Measurements from ENCODE around the gene FAM177A1. TPM values are rescaled to one million over a fixed set of nuclear protein-coding genes. Genes with fewer than 3 reads are reported as not detected.

Gene FAM177A1
- total and polyA plus RNA-seq, 2 of the 13 experiments (the other 11 are each of a cell fraction or from before 2014, with no cell fraction given), result 72.9 to 119 TPM

- TF ChIP-seq NR2F1 (CRISPR knock-in tag; IDR thresholded peaks at IDR 0.05), result no peak
- no peak for TF ChIP-seq MYC (CRISPR knock-in tag; IDR thresholded peaks at IDR 0.05; ENCODE audit: borderline replicate concordance)
- TF ChIP-seq ZNF7 (CRISPR knock-in tag; IDR thresholded peaks at IDR 0.05), result no peak
- no peak for TF ChIP-seq ZNF773 (CRISPR knock-in tag; IDR thresholded peaks at IDR 0.05; ENCODE audit: borderline replicate concordance)
- peak; percentile 26; the same call in 1 of the 2 replicates for TF ChIP-seq RBFOX2 (IDR thresholded peaks at IDR 0.05; ENCODE audit: low read depth, low read length)
- TF ChIP-seq ZNF747 (CRISPR knock-in tag; IDR thresholded peaks at IDR 0.05; ENCODE audit: borderline replicate concordance), result no peak
- no peak for TF ChIP-seq ZNF652 (CRISPR knock-in tag; IDR thresholded peaks at IDR 0.05; ENCODE audit: borderline replicate concordance, low read depth)
- no peak for TF ChIP-seq CSRNP2 (CRISPR knock-in tag; conservative IDR thresholded peaks at IDR 0.05; ENCODE audit: low read depth)
- no peak for TF ChIP-seq SOX13 (IDR thresholded peaks at IDR 0.05)
- TF ChIP-seq SOX13 (CRISPR knock-in tag; conservative IDR thresholded peaks at IDR 0.05 in 1 of 2, IDR thresholded peaks at IDR 0.05 in 1 of 2), result peak in 1 of 2 experiments; percentile 58; a peak in 2 of 4 replicates
- TF ChIP-seq THAP11 (CRISPR knock-in tag; IDR thresholded peaks at IDR 0.05), result peak; percentile 0; the same call in 1 of the 2 replicates
- TF ChIP-seq CEBPG (CRISPR knock-in tag; IDR thresholded peaks at IDR 0.05), result no peak
- 0 out of 2 replicates have a peak, but pooled peaks have one; percentile 15 for TF ChIP-seq FOXA3 (CRISPR knock-in tag; IDR thresholded peaks at IDR 0.05)
- no peak for TF ChIP-seq ZNF12 (CRISPR knock-in tag; IDR thresholded peaks at IDR 0.05)
- TF ChIP-seq TFAP4 (IDR thresholded peaks at IDR 0.05; ENCODE audit: borderline replicate concordance, low read depth), result no peak
- no peak for TF ChIP-seq XRCC5 (optimal IDR thresholded peaks at IDR 0.05; ENCODE audit: low read length)
- peak; percentile 14 for TF ChIP-seq HNRNPK (IDR thresholded peaks at IDR 0.05; ENCODE audit: low read depth, low read length, poor library complexity, severe bottlenecking)
- no peak for TF ChIP-seq ERF (CRISPR knock-in tag; IDR thresholded peaks at IDR 0.05)
- TF ChIP-seq ZBTB1 (CRISPR knock-in tag; IDR thresholded peaks at IDR 0.05; ENCODE audit: borderline replicate concordance), result no peak
- TF ChIP-seq RFX5 (IDR thresholded peaks at IDR 0.05; ENCODE audit: low read depth, low read length), result no peak
- no peak for TF ChIP-seq BHLHE40 (IDR thresholded peaks at IDR 0.05; ENCODE audit: low read length)
- TF ChIP-seq NFIC (IDR thresholded peaks at IDR 0.05; ENCODE audit: low read length), result no peak
- TF ChIP-seq ZNF275 (CRISPR knock-in tag; IDR thresholded peaks at IDR 0.05; ENCODE audit: borderline replicate concordance), result no peak
- TF ChIP-seq ELF4 (CRISPR knock-in tag; IDR thresholded peaks at IDR 0.05; ENCODE audit: borderline replicate concordance), result no peak
- TF ChIP-seq HDAC6 (IDR thresholded peaks at IDR 0.05; ENCODE audit: low read depth, low read length), result no peak
- TF ChIP-seq SALL1 (CRISPR knock-in tag; IDR thresholded peaks at IDR 0.05), result no peak
- no peak for TF ChIP-seq ZNF607 (CRISPR knock-in tag; IDR thresholded peaks at IDR 0.05; ENCODE audit: borderline replicate concordance)
- TF ChIP-seq THYN1 (CRISPR knock-in tag; IDR thresholded peaks at IDR 0.05; ENCODE audit: borderline replicate concordance, low read depth), result 0 out of 2 replicates have a peak, but pooled peaks have one; percentile 34
These were observed 2.0 kb downstream of the FAM177A1 start (continued) for GRCh38 chr14:35047976-35048513.
